Esophagus muscularis mucosa (tissue), 4 donors: ENCODE data around the gene MEX3C. TPM values are rescaled to one million over a fixed set of nuclear protein-coding genes. Genes with fewer than 3 reads are reported as not detected.

Experiments
- DNase-seq: peaks from one replicate; pipeline ENCODE4 v3.0.0-alpha.2; 2017; ENCODE audit errors: extremely low spot score
- H3K27ac ChIP-seq, 4 donors: fragments of 200-600 bp; sonication (generic); replicated peaks in 1 of 4; 1 replicate in 3 of 4; 2 replicates in 1 of 4; pipeline ENCODE4 v1.5.1; 2016 to 2019; ENCODE audit warnings: mild to moderate bottlenecking in 1 of 4
- H3K27me3 ChIP-seq, 4 donors: fragments of 200-600 bp; sonication (generic); one replicate each; pipeline versions ENCODE4 v1.5.1 to v1.6.0; 2016 to 2019
- H3K36me3 ChIP-seq, 4 donors: fragments of 200-600 bp; sonication (generic); one replicate each; pipeline ENCODE4 v1.5.1; 2016 to 2019
- H3K4me1 ChIP-seq, 4 donors: fragments of 200-600 bp; sonication (generic); one replicate each; pipeline ENCODE4 v1.5.1; 2016 to 2019
- H3K4me3 ChIP-seq, 4 donors: fragments of 200-600 bp; sonication (generic); 1 replicate in 2 of 4; 2 replicates in 2 of 4; pipeline ENCODE4 v1.5.1; 2016 to 2019; ENCODE audit warnings: mild to moderate bottlenecking in 4 of 4, moderate library complexity in 1 of 4
- H3K9me3 ChIP-seq, 4 donors: fragments of 200-600 bp; sonication (generic); 1 replicate in 3 of 4; 2 replicates in 1 of 4; pipeline ENCODE4 v1.5.1; 2016 to 2019
- CTCF ChIP-seq, 3 experiments: fragments of 200-600 bp in 2 of 3; fragments of 450-650 bp in 1 of 3; sonication (generic) in 2 of 3; IDR thresholded peaks; one replicate each; pipeline ENCODE4 v1.5.1; 2017 to 2019; ENCODE audit warnings: antibody characterized with exemption in 3 of 3, mild to moderate bottlenecking in 2 of 3, moderate library complexity in 1 of 3
- EP300 ChIP-seq: sonication (generic); formaldehyde crosslinking; IDR thresholded peaks from one replicate; pipeline ENCODE4 v1.6.1; 2017; ENCODE audit warnings: antibody characterized with exemption
- POLR2A ChIP-seq: fragments of 450-650 bp; IDR thresholded peaks from one replicate; pipeline ENCODE4 v1.6.1; 2017; ENCODE audit warnings: antibody characterized with exemption, moderate library complexity, mild to moderate bottlenecking, low read depth
- POLR2AphosphoS5 ChIP-seq, 2 donors: sonication (generic); formaldehyde crosslinking; IDR thresholded peaks; one replicate each; pipeline ENCODE4 v1.6.1; 2017; ENCODE audit warnings: antibody characterized with exemption in 2 of 2
- WGBS: methylation state at CpG from one replicate; pipeline ENCODE4 v1.1.5; 2018; 5-methylcytosine and 5-hydroxymethylcytosine counted together
- intact Hi-C: fragments of 100-400 bp; cut with DNase I; formaldehyde crosslinking; loops from one replicate; pipeline ENCODE4 v1.15.1; 2023
- total RNA-seq, 4 donors: library from RNA; depleted of rRNA; stranded (reverse); fragments of >200 nt; gene quantifications; one replicate each; pipeline versions ENCODE4 v1.1.0 to v1.2.1, GENCODE V29; 2016

The MEX3C gene
- total RNA-seq, 4 donors from 2014 or later = 22.8 to 38.0 (median 30.3) TPM

DNA sequence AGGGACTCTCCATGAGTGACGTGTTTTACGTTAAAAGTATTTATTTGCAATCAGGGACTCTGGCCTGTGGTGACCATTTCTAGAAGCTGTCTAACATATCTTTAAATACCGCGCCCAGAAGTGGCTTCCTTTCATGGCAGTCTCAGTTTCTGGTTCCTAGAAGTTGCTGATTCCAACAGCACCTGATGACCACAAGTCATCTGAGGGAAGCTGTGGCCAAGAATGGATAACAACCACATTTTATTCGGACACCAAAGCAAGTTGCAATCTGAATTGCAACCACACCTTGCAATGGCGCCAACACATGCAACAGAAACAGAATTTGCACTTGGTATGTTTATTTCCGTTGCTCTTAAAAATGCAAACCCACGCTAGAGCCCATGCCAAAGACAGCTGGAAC lies 33.1 kb downstream of the MEX3C start:
- TF ChIP-seq EP300 = no peak
- no peak for TF ChIP-seq POLR2A
- TF ChIP-seq CTCF (IDR thresholded peaks at IDR 0.05) = no peak
- no peak for TF ChIP-seq POLR2AphosphoS5 (IDR thresholded peaks at IDR 0.05)
- H3K9me3 ChIP-seq = no peaks in the 10 kb centered on the region
- no peaks in the 10 kb centered on the region for H3K4me1 ChIP-seq
- no peak overlapping the region for H3K4me3 ChIP-seq
- DNase-seq = no peak
- 79% methylated on average over 8 of the region's 8 CpGs for WGBS
- H3K27ac ChIP-seq = no peak overlapping the region
- intact Hi-C loops = no loop called here
- H3K36me3 ChIP-seq = no peaks in the 10 kb centered on the region
- H3K27me3 ChIP-seq = no peaks in the 10 kb centered on the region

DNA sequence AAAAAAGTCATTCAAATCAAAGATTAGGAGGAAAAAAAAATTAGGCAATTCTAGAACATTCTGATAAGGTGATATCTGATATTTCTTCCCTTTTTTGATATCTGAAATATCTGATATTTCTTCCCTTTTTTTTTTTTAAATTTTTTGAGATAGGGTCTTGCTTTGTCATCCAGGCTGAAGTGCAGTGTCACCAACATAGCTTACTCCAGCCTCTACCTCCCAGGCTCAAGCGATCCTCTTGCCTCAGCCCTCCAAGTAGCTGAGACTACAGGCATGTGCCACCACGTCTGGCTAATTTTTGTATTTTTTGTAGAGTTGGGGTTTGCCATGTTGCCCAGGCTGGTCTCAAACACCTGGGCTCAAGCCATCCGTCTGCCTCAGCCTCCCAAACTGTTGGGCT lies 33.9 kb downstream of the MEX3C start:
- no peak for DNase-seq
- Histone ChIP-seq H3K4me3 (no peak overlapping the region), H3K4me1 (no peaks in the 10 kb centered on the region), H3K36me3 (no peaks in the 10 kb centered on the region), H3K27ac (no peak overlapping the region), H3K27me3 (no peaks in the 10 kb centered on the region), H3K9me3 (no peaks in the 10 kb centered on the region)
- TF ChIP-seq EP300 = no peak
- intact Hi-C loops = no loop called here
- 89% methylated on average over 3 of the region's 3 CpGs for WGBS

GRCh38 chr18:51162617-51163016 lies 34.9 kb downstream of the MEX3C start:
- Histone ChIP-seq H3K4me3 (no peak overlapping the region), H3K4me1 (no peaks in the 10 kb centered on the region), H3K36me3 (no peaks in the 10 kb centered on the region), H3K27ac (no peak overlapping the region), H3K27me3 (no peaks in the 10 kb centered on the region), H3K9me3 (no peaks in the 10 kb centered on the region)
- DNase-seq = no peak
- intact Hi-C loops = no loop called here
- 79% methylated on average over 3 of the region's 3 CpGs for WGBS
- TF ChIP-seq POLR2AphosphoS5 (IDR thresholded peaks at IDR 0.05) (no peak), POLR2A (no peak), EP300 (no peak), CTCF (IDR thresholded peaks at IDR 0.05) (no peak)

GRCh38 chr18:51160646-51161045 lies 36.8 kb downstream of the MEX3C start:
- intact Hi-C loops = no loop called here
- DNase-seq = no peak
- Histone ChIP-seq H3K27me3 (no peaks in the 10 kb centered on the region), H3K4me1 (no peaks in the 10 kb centered on the region), H3K9me3 (no peaks in the 10 kb centered on the region), H3K4me3 (no peak overlapping the region), H3K27ac (no peak overlapping the region), H3K36me3 (no peaks in the 10 kb centered on the region)
- TF ChIP-seq POLR2A (no peak), EP300 (no peak), CTCF (IDR thresholded peaks at IDR 0.05) (no peak), POLR2AphosphoS5 (IDR thresholded peaks at IDR 0.05) (no peak)
- WGBS = 91% methylated on average over 5 of the region's 5 CpGs

- no peak overlapping the region for H3K4me3 ChIP-seq
- H3K27ac ChIP-seq = no peak overlapping the region
- no peaks in the 10 kb centered on the region for H3K4me1 ChIP-seq
- H3K9me3 ChIP-seq = no peaks in the 10 kb centered on the region
- no peak for DNase-seq
- intact Hi-C loops = no loop called here
- no peaks in the 10 kb centered on the region for H3K36me3 ChIP-seq
- no peak for TF ChIP-seq POLR2A
- TF ChIP-seq POLR2AphosphoS5 (IDR thresholded peaks at IDR 0.05) = no peak
- no peak for TF ChIP-seq CTCF (IDR thresholded peaks at IDR 0.05)
- TF ChIP-seq EP300 = no peak
- 93% methylated on average over 2 of the region's 2 CpGs for WGBS
- H3K27me3 ChIP-seq = no peaks in the 10 kb centered on the region
These were observed 40.3 kb downstream of the MEX3C start for GRCh38 chr18:51157215-51157614.
